Measurements from ENCODE around the gene SLC2A9.

DNA sequence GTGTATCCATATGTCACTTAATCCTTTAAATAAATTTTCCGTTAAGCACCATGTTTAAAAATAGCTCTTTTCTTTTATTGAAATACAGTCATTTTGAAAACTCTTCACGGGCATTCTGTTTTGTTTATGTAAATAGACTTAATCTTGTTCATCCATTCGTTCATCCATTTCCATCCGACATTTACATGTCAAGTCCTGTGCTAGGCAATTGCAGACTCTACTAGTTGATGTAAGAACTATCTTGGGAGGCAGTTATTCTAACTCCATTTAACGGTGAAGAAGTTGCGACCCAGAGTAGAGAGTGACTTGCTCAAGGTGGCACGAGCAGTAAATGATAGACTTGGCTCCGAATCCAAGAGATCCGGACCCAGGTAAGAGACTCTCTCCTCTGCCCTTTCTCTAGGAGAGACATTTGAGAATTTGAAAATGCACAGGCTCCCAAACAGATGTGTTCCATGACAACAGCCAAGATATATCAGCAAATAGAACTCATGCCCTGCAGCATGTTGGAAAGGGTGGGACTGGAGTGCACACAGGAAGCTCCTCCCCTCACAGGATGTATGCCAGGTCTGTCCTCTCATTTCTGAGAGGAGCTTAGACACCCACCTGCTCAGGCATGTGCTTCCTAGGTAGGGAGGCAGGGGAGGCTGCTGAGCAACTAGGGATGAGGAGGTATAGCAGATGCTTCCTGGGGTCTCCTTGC is 175.4 kb downstream of the SLC2A9 start:
- TF ChIP-seq POLR2A (IDR thresholded peaks at IDR 0.05; ENCODE audit: low read depth, low read length) (no peak), RCOR1 (IDR thresholded peaks at IDR 0.05; ENCODE audit: insufficient replicate concordance, low read length) (no peak), RAD21 (IDR thresholded peaks at IDR 0.05; ENCODE audit: low read length) (no peak)
- TF ChIP-seq, protein P1, sequence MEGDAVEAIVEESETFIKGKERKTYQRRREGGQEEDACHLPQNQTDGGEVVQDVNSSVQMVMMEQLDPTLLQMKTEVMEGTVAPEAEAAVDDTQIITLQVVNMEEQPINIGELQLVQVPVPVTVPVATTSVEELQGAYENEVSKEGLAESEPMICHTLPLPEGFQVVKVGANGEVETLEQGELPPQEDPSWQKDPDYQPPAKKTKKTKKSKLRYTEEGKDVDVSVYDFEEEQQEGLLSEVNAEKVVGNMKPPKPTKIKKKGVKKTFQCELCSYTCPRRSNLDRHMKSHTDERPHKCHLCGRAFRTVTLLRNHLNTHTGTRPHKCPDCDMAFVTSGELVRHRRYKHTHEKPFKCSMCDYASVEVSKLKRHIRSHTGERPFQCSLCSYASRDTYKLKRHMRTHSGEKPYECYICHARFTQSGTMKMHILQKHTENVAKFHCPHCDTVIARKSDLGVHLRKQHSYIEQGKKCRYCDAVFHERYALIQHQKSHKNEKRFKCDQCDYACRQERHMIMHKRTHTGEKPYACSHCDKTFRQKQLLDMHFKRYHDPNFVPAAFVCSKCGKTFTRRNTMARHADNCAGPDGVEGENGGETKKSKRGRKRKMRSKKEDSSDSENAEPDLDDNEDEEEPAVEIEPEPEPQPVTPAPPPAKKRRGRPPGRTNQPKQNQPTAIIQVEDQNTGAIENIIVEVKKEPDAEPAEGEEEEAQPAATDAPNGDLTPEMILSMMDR (conservative IDR thresholded peaks at IDR 0.05; ENCODE audit: low read depth, low read length) = no peak
